Measurements from ENCODE around the gene RPS6KB2. TPM values are rescaled to one million over a fixed set of nuclear protein-coding genes. Genes with fewer than 3 reads are reported as not detected.

Gene RPS6KB2
- total RNA-seq, 4 donors from 2014 or later = 53.5 to 108 (median 75.9) TPM

- Histone ChIP-seq H3K9me3 (no peaks in the 10 kb centered on the region), H3K27ac (no peak overlapping the region), H3K4me3 (no peak overlapping the region), H3K36me3 (no peaks in the 10 kb centered on the region), H3K27me3 (peaks cover 38% of the 10 kb centered on the region), H3K4me1 (peaks cover 0 to 29% (median 20%) of the 10 kb centered on the region in 4 donors)
- in situ Hi-C loops (cut with MboI; ENCODE audit: low pct_ligation_motif_present in 1 of 4, low pct_unique_long_range_greater_than_20kb in 1 of 4, low sequenced_read_pairs in 3 of 4) = no loop called here
- intact Hi-C loops (cut with DNase I; ENCODE audit: low total_unique reads) = no loop called here
- WGBS, 2 donors (ENCODE audit: low coverage in 1 of 2) = 60 to 67% methylated on average over 1 to 2 of the region's 2 CpGs
- no peak for DNase-seq
- TF ChIP-seq EP300 (IDR thresholded peaks at IDR 0.05; ENCODE audit: low read depth) (no peak), CTCF (IDR thresholded peaks at IDR 0.05) (no peak), POLR2AphosphoS5 (IDR thresholded peaks at IDR 0.05) (no peak), POLR2A (IDR thresholded peaks at IDR 0.05) (no peak)
These were observed 14.9 kb upstream of the RPS6KB2 start for GRCh38 chr11:67413266-67413849.

- 12% methylated on average over 22 of the region's 67 CpGs; no CpG with 5 or more reads in 1 of the 2 donors for WGBS, 2 donors (ENCODE audit: low coverage in 1 of 2)
- Histone ChIP-seq H3K9me3 (no peaks in the 10 kb centered on the region), H3K4me3 (peak within 1 kb of the TSS in 2 of 4 donors; percentile 29 to 40), H3K4me1 (peaks cover 10 to 37% (median 24%) of the 10 kb centered on the region in 4 donors), H3K36me3 (no peaks in the 10 kb centered on the region), H3K27me3 (peaks cover 32% of the 10 kb centered on the region), H3K27ac (peak within 1 kb of the TSS in 3 of 4 donors; percentile 9 to 39 (median 36))
- DNase-seq = no peak
- intact Hi-C loops (cut with DNase I; ENCODE audit: low total_unique reads) = no loop called here
- in situ Hi-C loops (cut with MboI; ENCODE audit: low pct_ligation_motif_present in 1 of 4, low pct_unique_long_range_greater_than_20kb in 1 of 4, low sequenced_read_pairs in 3 of 4) = no loop called here
- no peak for TF ChIP-seq POLR2AphosphoS5 (IDR thresholded peaks at IDR 0.05)
- TF ChIP-seq EP300 (IDR thresholded peaks at IDR 0.05; ENCODE audit: low read depth) = no peak
- TF ChIP-seq POLR2A (IDR thresholded peaks at IDR 0.05) = no peak
- no peak for TF ChIP-seq CTCF (IDR thresholded peaks at IDR 0.05)
These were observed 12.6 kb upstream of the RPS6KB2 start, which contains the start of gene CARNS1 for GRCh38 chr11:67415501-67416304. Gene CARNS1, plus strand, starts transcription at chr11:67415678. Its CDS starts 522 bp downstream, at chr11:67416200.

- Histone ChIP-seq H3K27me3 (peaks cover 23% of the 10 kb centered on the region), H3K36me3 (no peaks in the 10 kb centered on the region), H3K4me1 (peaks cover 13 to 42% (median 29%) of the 10 kb centered on the region in 4 donors), H3K4me3 (no peak overlapping the region), H3K9me3 (no peaks in the 10 kb centered on the region), H3K27ac (peak overlapping the region in 1 of 4 donors; percentile 36)
- WGBS, 2 donors (ENCODE audit: low coverage in 1 of 2) = 60% methylated on average over 21 of the region's 21 CpGs; no CpG with 5 or more reads in 1 of the 2 donors
- in situ Hi-C loops (cut with MboI; ENCODE audit: low pct_ligation_motif_present in 1 of 4, low pct_unique_long_range_greater_than_20kb in 1 of 4, low sequenced_read_pairs in 3 of 4) (no loop called here), intact Hi-C loops (cut with DNase I; ENCODE audit: low total_unique reads) (no loop called here)
- TF ChIP-seq POLR2AphosphoS5 (IDR thresholded peaks at IDR 0.05) (no peak), POLR2A (IDR thresholded peaks at IDR 0.05) (no peak), CTCF (IDR thresholded peaks at IDR 0.05) (no peak), EP300 (IDR thresholded peaks at IDR 0.05; ENCODE audit: low read depth) (no peak)
- no peak for DNase-seq
These were observed 11.6 kb upstream of the RPS6KB2 start for GRCh38 chr11:67416416-67417335.
